Bronchial epithelial cell (primary cell): ENCODE measurements around the gene SKA1. TPM values are rescaled to one million over a fixed set of nuclear protein-coding genes. Genes with fewer than 3 reads are reported as not detected.

ENCODE experiments used
- DNase-seq: peaks from one replicate; pipeline ENCODE4 v3.0.0-alpha.2; 2010; ENCODE audit warnings: low read depth
- FAIRE-seq: peaks from 2 replicates; lab custom pipeline; 2011; peaks lifted over from hg19 to GRCh38; lab: Jason Lieb, UNC
- H3K27me3 ChIP-seq: 2 replicates; pipeline ENCODE4 v1.5.1; 2011; ENCODE audit warnings: low read length; ENCODE audit not compliant: control insufficient read depth, insufficient read depth
- H3K36me3 ChIP-seq: 2 replicates; pipeline ENCODE4 v1.5.1; 2011; ENCODE audit warnings: low read length; ENCODE audit not compliant: control insufficient read depth, insufficient read depth
- H3K4me3 ChIP-seq: 2 replicates; pipeline ENCODE4 v1.5.1; 2011; ENCODE audit warnings: mild to moderate bottlenecking, low read depth, low read length, control low read depth
- total RNA-seq: library from RNA; depleted of rRNA; stranded (reverse); fragments of >200 nt; gene quantifications from 2 replicates; pipeline ENCODE4 v1.2.1, GENCODE V29; 2014
- TF ChIP-seq, protein P1 (sequence below): IDR thresholded peaks from 2 replicates; pipeline ENCODE4 v1.5.1; 2011; ENCODE audit warnings: mild to moderate bottlenecking, moderate library complexity, low read length, control low read depth, inconsistent platforms; ENCODE audit not compliant: insufficient read depth, severe bottlenecking

Gene SKA1
- total RNA-seq, 1 donor from 2014 or later, result 0.26 TPM

DNA sequence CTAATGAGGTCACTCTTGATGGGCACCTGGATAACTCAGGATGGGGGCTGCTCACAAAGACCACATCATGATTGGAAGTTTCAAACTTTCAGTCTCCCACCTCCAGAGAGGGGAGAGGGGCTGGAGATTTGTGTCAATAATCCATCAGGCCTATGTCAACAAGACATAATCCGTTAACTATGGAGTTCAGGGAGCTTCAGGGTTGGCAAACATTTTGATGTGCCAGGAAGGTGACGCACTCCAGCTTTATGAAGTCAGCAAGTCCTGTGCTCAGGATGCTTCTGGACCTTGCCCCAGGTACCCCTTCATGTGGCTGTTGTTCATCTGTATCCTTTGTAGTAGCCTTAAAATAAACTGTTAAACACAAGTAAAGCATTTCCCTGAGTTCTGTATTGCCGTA is 19.0 kb downstream of the SKA1 start:
- TF ChIP-seq, protein P1, sequence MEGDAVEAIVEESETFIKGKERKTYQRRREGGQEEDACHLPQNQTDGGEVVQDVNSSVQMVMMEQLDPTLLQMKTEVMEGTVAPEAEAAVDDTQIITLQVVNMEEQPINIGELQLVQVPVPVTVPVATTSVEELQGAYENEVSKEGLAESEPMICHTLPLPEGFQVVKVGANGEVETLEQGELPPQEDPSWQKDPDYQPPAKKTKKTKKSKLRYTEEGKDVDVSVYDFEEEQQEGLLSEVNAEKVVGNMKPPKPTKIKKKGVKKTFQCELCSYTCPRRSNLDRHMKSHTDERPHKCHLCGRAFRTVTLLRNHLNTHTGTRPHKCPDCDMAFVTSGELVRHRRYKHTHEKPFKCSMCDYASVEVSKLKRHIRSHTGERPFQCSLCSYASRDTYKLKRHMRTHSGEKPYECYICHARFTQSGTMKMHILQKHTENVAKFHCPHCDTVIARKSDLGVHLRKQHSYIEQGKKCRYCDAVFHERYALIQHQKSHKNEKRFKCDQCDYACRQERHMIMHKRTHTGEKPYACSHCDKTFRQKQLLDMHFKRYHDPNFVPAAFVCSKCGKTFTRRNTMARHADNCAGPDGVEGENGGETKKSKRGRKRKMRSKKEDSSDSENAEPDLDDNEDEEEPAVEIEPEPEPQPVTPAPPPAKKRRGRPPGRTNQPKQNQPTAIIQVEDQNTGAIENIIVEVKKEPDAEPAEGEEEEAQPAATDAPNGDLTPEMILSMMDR, result no peak
- no peak for FAIRE-seq
- no peaks in the 10 kb centered on the region for H3K27me3 ChIP-seq

DNA sequence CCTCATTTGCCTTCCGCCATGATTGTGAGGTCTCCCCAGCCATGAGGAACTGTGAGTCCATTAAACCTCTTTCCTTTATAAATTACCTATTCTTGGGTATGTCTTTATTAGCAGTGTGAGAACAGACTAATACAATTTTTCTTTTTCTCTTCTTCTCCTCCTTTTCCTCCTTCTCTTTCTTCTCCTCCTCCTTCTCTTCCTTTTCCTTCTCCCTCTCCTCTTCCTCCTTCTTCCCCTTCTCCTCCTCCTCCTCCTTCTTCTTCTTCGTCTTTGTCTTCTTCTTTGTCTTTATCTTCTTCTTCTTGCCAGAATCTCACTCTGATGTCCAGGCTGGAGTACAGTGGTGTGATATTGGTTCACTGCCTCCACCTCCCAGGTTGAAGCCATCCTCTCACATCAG is 20.2 kb downstream of the SKA1 start:
- FAIRE-seq (no peak), DNase-seq (no peak)
- no peaks in the 10 kb centered on the region for H3K36me3 ChIP-seq
- no peaks in the 10 kb centered on the region for H3K27me3 ChIP-seq
- TF ChIP-seq, protein P1, result no peak
- H3K4me3 ChIP-seq, result no peak overlapping the region

More for the DNA sequence above, 19.0 kb downstream of the SKA1 start:
- DNase-seq, result no peak
- Histone ChIP-seq H3K36me3 (no peaks in the 10 kb centered on the region), H3K4me3 (no peak overlapping the region)

DNA sequence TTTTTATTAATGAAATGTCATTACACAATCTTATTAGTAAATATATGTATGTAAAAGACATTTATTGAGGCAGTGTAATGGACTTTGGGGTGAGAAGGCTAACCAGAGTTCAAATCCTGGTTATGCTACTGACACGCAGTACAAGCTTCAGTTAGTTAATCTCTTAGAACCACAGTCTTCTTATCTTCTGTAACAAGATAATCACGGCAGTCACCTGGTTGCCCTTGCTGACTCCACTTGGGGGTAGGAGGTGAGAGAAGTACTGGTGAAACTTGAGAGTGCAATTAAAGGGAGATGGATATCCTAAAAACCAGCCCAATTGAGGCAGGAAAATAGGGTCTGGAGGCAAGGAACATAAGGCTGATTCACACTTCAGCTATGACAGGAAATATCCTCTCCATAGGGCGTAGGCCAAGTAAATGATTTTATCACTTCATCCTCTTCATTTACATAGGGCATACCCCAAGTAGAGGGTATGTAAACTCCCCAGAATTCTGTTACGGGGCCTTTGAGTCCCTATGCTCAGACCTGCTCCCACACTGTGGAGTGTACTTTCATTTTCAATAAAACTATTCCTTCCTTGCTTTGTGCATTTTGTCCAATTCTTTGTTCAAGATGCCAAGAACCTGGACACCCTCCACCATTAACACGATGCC is 21.3 kb downstream of the SKA1 start:
- no peak for DNase-seq
- Histone ChIP-seq H3K36me3 (no peaks in the 10 kb centered on the region), H3K27me3 (no peaks in the 10 kb centered on the region), H3K4me3 (no peak overlapping the region)
- TF ChIP-seq, protein P1, result no peak
- no peak for FAIRE-seq

DNA sequence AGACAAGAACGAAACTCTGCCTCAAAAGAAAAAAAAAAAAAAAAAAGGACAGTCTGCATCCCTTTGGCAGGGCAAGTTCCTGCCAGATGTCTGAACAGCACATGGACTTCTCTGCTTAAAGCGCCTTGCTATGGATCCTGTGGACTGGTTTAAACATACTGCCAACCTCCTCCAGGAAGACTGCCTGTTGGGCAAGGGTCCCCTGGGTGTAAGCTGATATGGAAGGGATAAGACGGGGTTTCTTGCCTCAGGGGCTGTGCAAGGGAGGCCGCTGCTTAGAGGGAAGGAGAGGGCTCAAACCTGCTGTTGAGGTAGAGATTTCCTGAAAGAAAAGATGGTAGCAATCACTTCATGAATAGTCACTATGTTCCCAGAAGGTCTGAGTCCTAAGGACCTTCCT is 22.2 kb downstream of the SKA1 start:
- no peaks in the 10 kb centered on the region for H3K36me3 ChIP-seq
- no peak overlapping the region for H3K4me3 ChIP-seq
- FAIRE-seq (no peak), DNase-seq (no peak)
- no peaks in the 10 kb centered on the region for H3K27me3 ChIP-seq
- TF ChIP-seq, protein P1, result no peak

DNA sequence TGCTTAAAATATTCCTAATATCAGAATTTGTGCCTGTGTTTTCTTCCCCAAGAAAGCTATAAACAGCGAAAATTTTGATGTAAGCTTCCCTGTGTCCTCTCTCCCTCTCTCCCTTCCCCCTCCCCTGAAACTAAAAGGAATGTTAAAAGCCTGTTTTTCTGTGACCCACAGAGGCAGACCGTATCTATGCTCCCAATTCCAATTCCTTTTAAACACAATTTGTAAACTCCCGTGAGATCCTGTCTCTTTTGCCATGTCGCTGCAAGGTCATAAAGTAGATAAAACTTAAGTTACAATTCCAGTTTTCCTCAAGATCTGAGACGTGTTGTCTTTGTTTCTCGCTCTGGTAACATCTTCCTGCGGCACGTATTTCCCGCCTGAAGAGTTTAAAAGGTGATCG is 23.3 kb downstream of the SKA1 start:
- no peak overlapping the region for H3K4me3 ChIP-seq
- DNase-seq, result no peak
- no peaks in the 10 kb centered on the region for H3K27me3 ChIP-seq
- FAIRE-seq, result no peak
- no peaks in the 10 kb centered on the region for H3K36me3 ChIP-seq
- TF ChIP-seq, protein P1, result no peak

DNA sequence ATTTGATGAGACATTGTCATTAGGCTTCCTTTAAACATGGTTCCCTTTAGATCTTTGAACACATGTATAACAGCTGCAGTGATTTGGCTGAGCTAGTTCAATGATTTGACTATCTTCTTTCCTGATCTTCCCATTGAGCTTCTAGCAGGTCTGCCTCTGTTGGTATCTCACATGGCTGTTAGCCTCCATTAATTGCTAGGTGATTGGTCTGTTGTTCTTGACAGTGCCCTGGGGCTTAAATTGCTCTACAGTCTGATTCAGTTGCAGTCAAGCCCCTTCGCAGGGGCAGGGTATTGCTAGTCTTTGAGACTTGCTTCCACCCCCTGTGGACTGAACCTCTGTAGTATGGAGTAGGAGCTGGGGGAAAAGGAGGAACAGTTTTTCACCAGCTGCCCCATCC is 24.1 kb downstream of the SKA1 start:
- H3K36me3 ChIP-seq, result no peaks in the 10 kb centered on the region
- H3K4me3 ChIP-seq, result no peak overlapping the region
- DNase-seq (no peak), FAIRE-seq (no peak)
- TF ChIP-seq, protein P1, result no peak
- no peaks in the 10 kb centered on the region for H3K27me3 ChIP-seq
